BE2C (cell line): Measurements from ENCODE around the gene MYOF.
"Not testable (repeated sequence)": the region's sequence is repeated elsewhere in the genome, so short reads cannot be mapped to it uniquely, and the experiment has no call there.

ENCODE experiments used
- DNase-seq: peaks from one replicate; pipeline ENCODE4 v3.0.0-alpha.2; 2020
- H3K27me3 ChIP-seq: fragments of 250-450 bp; sonication (Bioruptor Pico); 2 replicates; pipeline ENCODE4 v1.5.1; 2020; ENCODE audit warnings: mild to moderate bottlenecking
- H3K36me3 ChIP-seq: fragments of 250-450 bp; sonication (Bioruptor Pico); 2 replicates; pipeline ENCODE4 v1.5.1; 2020; ENCODE audit warnings: mild to moderate bottlenecking
- H3K4me1 ChIP-seq: fragments of 250-450 bp; sonication (Bioruptor Pico); 2 replicates; pipeline ENCODE4 v1.5.1; 2020
- H3K4me3 ChIP-seq: 2 replicates; pipeline ENCODE4 v1.5.1; 2011; ENCODE audit warnings: low read depth, low read length
- H3K9me3 ChIP-seq: fragments of 250-450 bp; sonication (Bioruptor Pico); 2 replicates; pipeline ENCODE4 v1.5.1; 2020
- CTCF ChIP-seq: IDR thresholded peaks from 2 replicates; pipeline ENCODE4 v1.5.1; 2012; ENCODE audit warnings: mild to moderate bottlenecking, low read depth, low read length

The MYOF gene

DNA sequence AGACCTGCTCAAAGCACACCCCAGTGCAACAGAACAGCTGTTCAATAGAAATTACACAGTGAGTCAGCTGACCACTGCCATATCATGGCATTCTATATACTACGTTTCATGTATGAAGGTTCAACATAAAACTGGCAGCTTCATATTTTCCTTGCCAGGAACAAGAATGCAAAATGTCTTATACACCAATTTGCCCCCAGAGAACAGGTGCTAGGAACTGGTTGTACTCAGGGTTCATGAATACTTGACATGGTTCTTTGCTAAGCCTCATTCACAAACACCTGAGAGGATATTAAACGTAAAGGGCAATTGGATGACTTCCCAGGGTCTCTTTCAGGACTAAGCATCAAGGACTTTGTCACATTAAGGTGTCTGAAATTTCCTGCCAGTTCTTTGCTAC is 6.9 kb downstream of the MYOF start:
- Histone ChIP-seq H3K4me3 (no peak overlapping the region), H3K9me3 (no peaks in the 10 kb centered on the region), H3K36me3 (no peaks in the 10 kb centered on the region), H3K27me3 (no peaks in the 10 kb centered on the region), H3K4me1 (no peaks in the 10 kb centered on the region)
- DNase-seq: no peak
- no peak for TF ChIP-seq CTCF

- H3K27me3 ChIP-seq: no peaks in the 10 kb centered on the region
- H3K36me3 ChIP-seq: no peaks in the 10 kb centered on the region
- no peaks in the 10 kb centered on the region for H3K4me1 ChIP-seq
- no peak overlapping the region for H3K4me3 ChIP-seq
- H3K9me3 ChIP-seq: no peaks in the 10 kb centered on the region
- no peak for TF ChIP-seq CTCF
- DNase-seq: no peak
These were observed 8.2 kb downstream of the MYOF start for GRCh38 chr10:93473804-93474472.

DNA sequence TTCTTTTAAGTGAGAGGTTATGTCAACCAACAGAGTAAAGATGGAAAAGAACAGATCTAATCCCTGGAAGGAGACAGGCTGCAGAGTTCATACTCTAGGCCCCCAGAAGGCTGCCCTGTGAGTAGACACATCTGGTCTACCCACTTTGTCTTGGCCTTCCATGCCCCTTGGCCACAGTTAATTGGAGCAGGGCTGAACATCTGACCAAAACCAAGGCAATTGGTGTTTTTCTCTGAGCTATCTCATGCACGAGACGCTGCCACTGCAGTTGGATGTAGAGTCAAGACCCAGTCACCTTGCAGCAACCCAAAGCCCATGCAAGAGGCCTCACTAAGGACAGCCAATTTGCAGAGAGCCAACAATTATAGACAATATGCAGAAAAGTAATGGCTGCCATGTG is 9.0 kb downstream of the MYOF start:
- DNase-seq: no peak
- Histone ChIP-seq H3K27me3 (no peaks in the 10 kb centered on the region), H3K36me3 (no peaks in the 10 kb centered on the region), H3K4me3 (no peak overlapping the region), H3K4me1 (no peaks in the 10 kb centered on the region), H3K9me3 (no peaks in the 10 kb centered on the region)
- no peak for TF ChIP-seq CTCF

- Histone ChIP-seq H3K27me3 (no peaks in the 10 kb centered on the region), H3K9me3 (no peaks in the 10 kb centered on the region), H3K4me1 (no peaks in the 10 kb centered on the region), H3K4me3 (no peak overlapping the region), H3K36me3 (no peaks in the 10 kb centered on the region)
- no peak for DNase-seq
- no peak for TF ChIP-seq CTCF
These were observed 11.0 kb downstream of the MYOF start for GRCh38 chr10:93471110-93471651.

- no peaks in the 10 kb centered on the region for H3K36me3 ChIP-seq
- DNase-seq: no peak
- H3K9me3 ChIP-seq: no peaks in the 10 kb centered on the region
- TF ChIP-seq CTCF: no peak
- H3K27me3 ChIP-seq: no peaks in the 10 kb centered on the region
- H3K4me3 ChIP-seq: no peak overlapping the region
- H3K4me1 ChIP-seq: no peaks in the 10 kb centered on the region
These were observed 12.7 kb downstream of the MYOF start for GRCh38 chr10:93469454-93469853.

DNA sequence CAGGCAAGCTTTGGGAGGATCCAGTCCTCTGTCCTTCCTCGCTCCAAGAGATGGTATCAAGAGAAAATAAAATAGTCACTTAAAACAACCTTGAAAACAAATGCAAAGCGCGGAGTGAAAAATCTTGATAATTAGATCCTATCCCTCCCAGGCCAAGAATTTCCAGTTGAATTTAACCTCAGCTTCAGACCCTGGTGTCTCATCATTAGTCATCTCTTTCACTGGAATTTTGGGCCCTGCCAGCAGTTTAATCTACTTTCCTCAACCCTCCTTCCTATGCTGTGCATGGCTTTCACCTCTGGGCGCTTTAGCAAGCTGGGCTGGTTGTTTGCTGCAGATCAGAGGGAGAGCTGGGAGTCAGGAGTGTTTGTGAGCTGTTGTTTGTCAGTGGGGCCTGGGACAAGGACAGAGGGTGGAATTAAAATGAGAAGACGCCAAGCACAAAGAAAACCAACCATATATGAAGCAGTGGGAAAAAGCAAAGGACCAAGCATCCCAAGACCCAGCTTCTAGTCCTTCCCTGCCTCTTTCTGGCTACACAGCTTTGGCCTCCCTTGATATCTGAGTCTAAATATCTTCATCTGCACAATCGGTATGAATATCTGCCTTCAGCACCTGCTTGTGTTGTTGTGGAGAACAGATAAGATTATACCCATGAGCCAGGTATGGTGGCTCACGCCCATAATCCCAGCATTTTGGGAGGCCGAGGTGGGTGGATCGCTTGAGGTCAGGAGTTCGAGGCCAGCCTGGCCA is 13.5 kb downstream of the MYOF start:
- Histone ChIP-seq H3K4me3 (no peak overlapping the region), H3K4me1 (no peaks in the 10 kb centered on the region), H3K27me3 (no peaks in the 10 kb centered on the region), H3K9me3 (no peaks in the 10 kb centered on the region), H3K36me3 (no peaks in the 10 kb centered on the region)
- TF ChIP-seq CTCF: no peak
- no peak for DNase-seq

- not testable (repeated sequence) for DNase-seq, H3K4me3 ChIP-seq, H3K27me3 ChIP-seq, H3K36me3 ChIP-seq, H3K9me3 ChIP-seq, H3K4me1 ChIP-seq
These were observed 14.5 kb downstream of the MYOF start for GRCh38 chr10:93467635-93468034.
